DMS53 treated with DMSO at 0.1 percent for 48 hours (cell line): ENCODE results near the gene SEMA3A.

Source experiments
- DNase-seq: peaks from one replicate; lab custom pipeline; 2025; ENCODE audit not compliant: unreplicated experiment; lab: John Stamatoyannopoulos, UW

SEMA3A gene

GRCh38 chr7:83947260-83947659 is 247.3 kb downstream of the SEMA3A start:
- DNase-seq: peak; percentile 26

- no peak for DNase-seq
Measured at GRCh38 chr7:83946801-83947200, 247.8 kb downstream of the SEMA3A start.

- DNase-seq: no peak
Measured at GRCh38 chr7:83941300-83941699, 253.3 kb downstream of the SEMA3A start.

GRCh38 chr7:83937930-83938329 is 256.7 kb downstream of the SEMA3A start:
- no peak for DNase-seq

GRCh38 chr7:83936056-83936708 is 258.4 kb downstream of the SEMA3A start:
- peak; percentile 81 for DNase-seq

GRCh38 chr7:83934118-83934734 is 260.4 kb downstream of the SEMA3A start:
- DNase-seq: no peak

GRCh38 chr7:83931968-83932367 is 262.6 kb downstream of the SEMA3A start:
- no peak for DNase-seq

- DNase-seq: no peak
Measured at GRCh38 chr7:83930262-83930661, 264.3 kb downstream of the SEMA3A start.

GRCh38 chr7:83925860-83926259 is 268.7 kb downstream of the SEMA3A start:
- DNase-seq: no peak

- DNase-seq: no peak
Measured at GRCh38 chr7:83921941-83922607, 272.5 kb downstream of the SEMA3A start.

- DNase-seq: no peak
Measured at GRCh38 chr7:83921271-83921940, 273.2 kb downstream of the SEMA3A start.

- DNase-seq: no peak
Measured at GRCh38 chr7:83918142-83918541, 276.4 kb downstream of the SEMA3A start.

GRCh38 chr7:83913174-83913573 is 281.4 kb downstream of the SEMA3A start:
- no peak for DNase-seq

GRCh38 chr7:83908526-83908925 is 286.1 kb downstream of the SEMA3A start:
- no peak for DNase-seq
